ENCODE measurements around the gene SOCS1. TPM values are rescaled to one million over a fixed set of nuclear protein-coding genes. Genes with fewer than 3 reads are reported as not detected.

Gene SOCS1
- total and polyA plus RNA-seq, 9 of the 15 experiments (the other 6 are each of a cell fraction or from before 2014, with no cell fraction given) = 0.04 to 7.5 (median 2.3) TPM

DNA sequence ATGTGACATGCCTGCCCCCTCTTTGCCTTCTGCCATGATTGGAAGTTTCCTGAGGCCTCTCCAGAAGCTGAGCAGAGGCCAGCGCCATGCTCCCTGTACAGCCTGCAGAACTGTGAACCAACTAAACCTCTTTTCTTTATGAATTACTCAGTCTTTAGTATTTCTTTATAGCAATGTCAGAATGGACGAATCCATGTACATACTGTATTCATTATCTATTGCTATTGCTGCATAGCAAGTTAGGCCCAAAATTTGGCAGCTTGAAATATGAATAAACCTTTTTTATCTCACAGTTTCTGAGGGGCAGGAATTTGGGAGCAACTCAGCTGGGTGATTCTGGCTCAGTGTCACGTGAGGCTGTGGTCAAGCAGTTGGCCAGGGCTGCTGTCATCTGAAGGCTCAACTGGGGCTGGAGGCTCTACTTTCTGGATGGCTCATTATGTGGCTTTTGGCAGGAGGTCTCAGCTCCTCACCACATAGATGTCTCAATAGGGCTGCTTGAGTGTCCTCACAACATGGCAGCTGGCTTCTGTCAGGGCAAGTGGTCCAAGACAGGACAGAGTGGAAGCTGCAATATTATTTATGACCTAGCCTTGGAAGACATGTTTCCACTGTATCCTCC is 40.0 kb downstream of the SOCS1 start:
- intact Hi-C loops (cut with micrococcal nuclease) (no loop called here), in situ Hi-C loops (cut with MboI) (no loop called here)
- no TSS peak for BruUV-seq (replicated peaks)
- Histone ChIP-seq H3K4me2 (ENCODE audit: insufficient read depth, low read length) (no peak overlapping the region), H3K9me3 (replicated peaks; ENCODE audit: control insufficient read depth, insufficient read depth, low read depth, low read length) (peaks cover 22% of the 10 kb centered on the region), H3K4me3 (no peak overlapping the region), H3K27me3 (ENCODE audit: control insufficient read depth in 2 of 2, insufficient read depth in 2 of 2, low read length in 2 of 2) (no peaks in the 10 kb centered on the region; a peak in 1 of 5 replicates), H3K36me3 (ENCODE audit: control insufficient read depth, insufficient read depth, low read length) (no peaks in the 10 kb centered on the region; the same call in 2 of the 3 replicates), H3K4me1 (replicated peaks in 1 of 2; ENCODE audit: control insufficient read depth in 2 of 2, insufficient read depth in 2 of 2, low read length in 2 of 2) (peaks cover 10 to 25% of the 10 kb centered on the region in 2 experiments; a peak in 2 of 5 replicates), H3K27ac (ENCODE audit: extremely low read depth, low read depth, low read length) (no peak overlapping the region), H3K9ac (ENCODE audit: insufficient read depth in 1 of 2, low read depth in 2 of 2, low read length in 2 of 2) (no peak overlapping the region), H3K79me2 (ENCODE audit: control insufficient read depth, insufficient read depth, low read length) (no peaks in the 10 kb centered on the region), H2AFZ (ENCODE audit: low read depth, low read length) (no peak overlapping the region), H3K9me1 (ENCODE audit: control insufficient read depth, insufficient read depth, low read length) (no peaks in the 10 kb centered on the region), H4K20me1 (replicated peaks; ENCODE audit: control insufficient read depth, insufficient read depth, low read length) (no peaks in the 10 kb centered on the region)
- ChIA-PET CTCF (ENCODE audit: low intra/inter-chr PET ratio) (no interaction called here), POLR2A (interaction anchor here (1.0 kb wide), 1 partner anchor 16 kb away, joined by 3 read pairs; no protein-coding TSS in a partner anchor)
- no peak for DNase-seq (ENCODE audit: extremely low read depth in 1 of 4, low spot score in 3 of 4)
- FAIRE-seq = no peak
- no peak for ATAC-seq
- WGBS (ENCODE audit: insufficient coverage, low coverage, missing lambda C conversion rate) = 78% methylated on average over 3 of the region's 3 CpGs
- TF ChIP-seq YY1 (IDR thresholded peaks at IDR 0.05; ENCODE audit: borderline replicate concordance in 1 of 3, control insufficient read depth in 1 of 3, extremely low read depth in 1 of 3, insufficient read depth in 3 of 3, insufficient read length in 1 of 3, insufficient replicate concordance in 2 of 3, low read depth in 1 of 3, low read length in 2 of 3) (peak in 1 of 3 experiments; percentile 22), ZNF175 (CRISPR knock-in tag; IDR thresholded peaks at IDR 0.05; ENCODE audit: low read depth) (peak; percentile 92), E2F3 (CRISPR knock-in tag; IDR thresholded peaks at IDR 0.05) (no peak), ZNF717 (CRISPR knock-in tag; IDR thresholded peaks at IDR 0.05) (no peak), ZNF766 (CRISPR knock-in tag; conservative IDR thresholded peaks at IDR 0.05) (0 out of 2 replicates have a peak, but pooled peaks have one; percentile 51), ZNF316 (IDR thresholded peaks at IDR 0.05) (peak; percentile 33; the same call in 1 of the 2 replicates), CBX3 (IDR thresholded peaks at IDR 0.05; ENCODE audit: borderline replicate concordance in 1 of 2, low read length in 2 of 2) (peak in 1 of 2 experiments; percentile 90; a peak in 2 of 3 replicates), CXXC5 (CRISPR knock-in tag; IDR thresholded peaks at IDR 0.05) (no peak), TRIM24 (IDR thresholded peaks at IDR 0.05) (peak; percentile 9 to 44; a peak in 1 of 4 replicates), ZFP36 (IDR thresholded peaks at IDR 0.05; ENCODE audit: low read depth, low read length, partially characterized antibody) (peak; percentile 33), TRIM28 (IDR thresholded peaks at IDR 0.05) (0 out of 2 replicates have a peak, but pooled peaks have one; percentile 43)
- TF ChIP-seq, protein P1, sequence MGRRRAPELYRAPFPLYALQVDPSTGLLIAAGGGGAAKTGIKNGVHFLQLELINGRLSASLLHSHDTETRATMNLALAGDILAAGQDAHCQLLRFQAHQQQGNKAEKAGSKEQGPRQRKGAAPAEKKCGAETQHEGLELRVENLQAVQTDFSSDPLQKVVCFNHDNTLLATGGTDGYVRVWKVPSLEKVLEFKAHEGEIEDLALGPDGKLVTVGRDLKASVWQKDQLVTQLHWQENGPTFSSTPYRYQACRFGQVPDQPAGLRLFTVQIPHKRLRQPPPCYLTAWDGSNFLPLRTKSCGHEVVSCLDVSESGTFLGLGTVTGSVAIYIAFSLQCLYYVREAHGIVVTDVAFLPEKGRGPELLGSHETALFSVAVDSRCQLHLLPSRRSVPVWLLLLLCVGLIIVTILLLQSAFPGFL (CRISPR knock-in tag; IDR thresholded peaks at IDR 0.05) = no peak
- TF ChIP-seq, protein P2, sequence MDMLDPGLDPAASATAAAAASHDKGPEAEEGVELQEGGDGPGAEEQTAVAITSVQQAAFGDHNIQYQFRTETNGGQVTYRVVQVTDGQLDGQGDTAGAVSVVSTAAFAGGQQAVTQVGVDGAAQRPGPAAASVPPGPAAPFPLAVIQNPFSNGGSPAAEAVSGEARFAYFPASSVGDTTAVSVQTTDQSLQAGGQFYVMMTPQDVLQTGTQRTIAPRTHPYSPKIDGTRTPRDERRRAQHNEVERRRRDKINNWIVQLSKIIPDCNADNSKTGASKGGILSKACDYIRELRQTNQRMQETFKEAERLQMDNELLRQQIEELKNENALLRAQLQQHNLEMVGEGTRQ (CRISPR knock-in tag; IDR thresholded peaks at IDR 0.05) = peak; percentile 37; the same call in 1 of the 2 replicates
- TF ChIP-seq, protein P3, sequence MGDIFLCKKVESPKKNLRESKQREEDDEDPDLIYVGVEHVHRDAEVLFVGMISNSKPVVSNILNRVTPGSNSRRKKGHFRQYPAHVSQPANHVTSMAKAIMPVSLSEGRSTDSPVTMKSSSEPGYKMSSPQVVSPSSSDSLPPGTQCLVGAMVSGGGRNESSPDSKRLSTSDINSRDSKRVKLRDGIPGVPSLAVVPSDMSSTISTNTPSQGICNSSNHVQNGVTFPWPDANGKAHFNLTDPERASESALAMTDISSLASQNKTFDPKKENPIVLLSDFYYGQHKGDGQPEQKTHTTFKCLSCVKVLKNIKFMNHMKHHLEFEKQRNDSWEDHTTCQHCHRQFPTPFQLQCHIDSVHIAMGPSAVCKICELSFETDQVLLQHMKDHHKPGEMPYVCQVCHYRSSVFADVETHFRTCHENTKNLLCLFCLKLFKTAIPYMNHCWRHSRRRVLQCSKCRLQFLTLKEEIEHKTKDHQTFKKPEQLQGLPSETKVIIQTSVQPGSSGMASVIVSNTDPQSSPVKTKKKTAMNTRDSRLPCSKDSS (IDR thresholded peaks at IDR 0.05; ENCODE audit: low read depth, partially characterized antibody) = peak; percentile 48
- TF ChIP-seq, protein P4, sequence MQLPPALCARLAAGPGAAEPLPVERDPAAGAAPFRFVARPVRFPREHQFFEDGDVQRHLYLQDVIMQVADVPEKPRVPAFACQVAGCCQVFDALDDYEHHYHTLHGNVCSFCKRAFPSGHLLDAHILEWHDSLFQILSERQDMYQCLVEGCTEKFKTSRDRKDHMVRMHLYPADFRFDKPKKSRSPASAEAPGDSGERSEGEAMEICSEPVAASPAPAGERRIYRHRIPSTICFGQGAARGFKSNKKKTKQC (CRISPR knock-in tag; IDR thresholded peaks at IDR 0.05) = no peak
- TF ChIP-seq, protein P5, sequence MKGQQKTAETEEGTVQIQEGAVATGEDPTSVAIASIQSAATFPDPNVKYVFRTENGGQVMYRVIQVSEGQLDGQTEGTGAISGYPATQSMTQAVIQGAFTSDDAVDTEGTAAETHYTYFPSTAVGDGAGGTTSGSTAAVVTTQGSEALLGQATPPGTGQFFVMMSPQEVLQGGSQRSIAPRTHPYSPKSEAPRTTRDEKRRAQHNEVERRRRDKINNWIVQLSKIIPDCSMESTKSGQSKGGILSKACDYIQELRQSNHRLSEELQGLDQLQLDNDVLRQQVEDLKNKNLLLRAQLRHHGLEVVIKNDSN (CRISPR knock-in tag; IDR thresholded peaks at IDR 0.05) = peak; percentile 73

All from K562 (cell line).